IMR-90 (cell line): ENCODE measurements around the gene NALF2. TPM values are rescaled to one million over a fixed set of nuclear protein-coding genes. Genes with fewer than 3 reads are reported as not detected.

Source experiments
- ATAC-seq: fragments of 200-7000 bp; cut with Tn5 transposase; 2 replicates; pipeline ENCODE4 v1.9.1; 2020; ENCODE audit warnings: low read depth, mild to moderate bottlenecking, moderate library complexity
- BruUV-seq: library from RNA; stranded (reverse); fragments of 400-500 nt; replicated peaks from 2 replicates; lab custom pipeline; 2021; lab: Mats Ljungman, UMichigan
- CTCF ChIA-PET: fragments of 300-600 bp; formaldehyde crosslinking; extraction: SDS; loops from one replicate; lab custom pipeline; 2021; ENCODE audit warnings: antibody characterized with exemption; lab: Yijun Ruan, JAX
- POLR2A ChIA-PET: fragments of 300-600 bp; sonication (Branson Sonifier 250); formaldehyde crosslinking; loops from one replicate; lab custom pipeline; 2022; ENCODE audit warnings: antibody characterized with exemption; ENCODE audit not compliant: unreplicated experiment; lab: Charles Lee
- DNase-seq: peaks from one replicate; pipeline ENCODE4 v3.0.0; 2013
- H2AFZ ChIP-seq: replicated peaks from 2 replicates; pipeline ENCODE3; 2013; ENCODE audit warnings: low read length, mild to moderate bottlenecking; ENCODE audit not compliant: poor library complexity
- H2AK5ac ChIP-seq: 2 replicates; pipeline ENCODE4 v1.6.1; 2013; ENCODE audit warnings: low read depth, low read length, inconsistent platforms
- H2AK9ac ChIP-seq: replicated peaks from 2 replicates; pipeline ENCODE3; 2013; ENCODE audit warnings: mild to moderate bottlenecking, low read depth, low read length, moderate library complexity; ENCODE audit not compliant: poor library complexity
- H2BK120ac ChIP-seq: 2 replicates; pipeline ENCODE4 v1.6.1; 2013; ENCODE audit warnings: low read depth, low read length, inconsistent platforms
- H2BK15ac ChIP-seq: 3 replicates; pipeline ENCODE4 v1.6.1; 2013; ENCODE audit warnings: low read depth, low read length, inconsistent platforms
- H2BK20ac ChIP-seq: 2 replicates; pipeline ENCODE4 v1.6.1; 2013; ENCODE audit warnings: low read depth, mild to moderate bottlenecking, inconsistent platforms, low read length, moderate library complexity
- H2BK5ac ChIP-seq: 2 replicates; pipeline ENCODE4 v1.6.1; 2013; ENCODE audit warnings: mild to moderate bottlenecking, low read depth, low read length, inconsistent platforms; ENCODE audit not compliant: poor library complexity, severe bottlenecking
- H3K14ac ChIP-seq: replicated peaks from 2 replicates; pipeline ENCODE4 v1.6.1; 2013; ENCODE audit warnings: low read depth, low read length, inconsistent platforms
- H3K18ac ChIP-seq: 2 replicates; pipeline ENCODE4 v1.6.1; 2013; ENCODE audit warnings: low read depth, low read length, control low read depth
- H3K23ac ChIP-seq: 2 replicates; pipeline ENCODE4 v1.6.1; 2013; ENCODE audit warnings: low read depth, low read length, inconsistent platforms
- H3K27ac ChIP-seq: 2 replicates; pipeline ENCODE4 v1.5.1; 2013; ENCODE audit warnings: mild to moderate bottlenecking, control low read depth, low read length; ENCODE audit not compliant: insufficient read depth
- H3K27me3 ChIP-seq: 2 replicates; pipeline ENCODE4 v1.6.1; 2013; ENCODE audit warnings: low read length; ENCODE audit not compliant: control insufficient read depth, insufficient read depth
- H3K36me3 ChIP-seq: 2 replicates; pipeline ENCODE4 v1.6.1; 2013; ENCODE audit warnings: low read length, mixed read lengths; ENCODE audit not compliant: control insufficient read depth, insufficient read depth
- H3K4ac ChIP-seq: 2 replicates; pipeline ENCODE4 v1.6.1; 2013; ENCODE audit warnings: low read depth, low read length, inconsistent platforms
- H3K4me1 ChIP-seq: 2 replicates; pipeline ENCODE4 v1.6.1; 2013; ENCODE audit warnings: low read length, mixed read lengths; ENCODE audit not compliant: control insufficient read depth, insufficient read depth
- H3K4me2 ChIP-seq: 2 replicates; pipeline ENCODE4 v1.6.1; 2013; ENCODE audit warnings: low read depth, mild to moderate bottlenecking, control low read depth, low read length, moderate library complexity
- H3K4me3 ChIP-seq: 2 replicates; pipeline ENCODE4 v1.5.1; 2013; ENCODE audit warnings: low read depth, mild to moderate bottlenecking, control low read depth, low read length, moderate library complexity; ENCODE audit not compliant: insufficient read depth
- H3K56ac ChIP-seq: 2 replicates; pipeline ENCODE4 v1.6.1; 2013; ENCODE audit warnings: low read length, inconsistent platforms; ENCODE audit not compliant: insufficient read depth; ENCODE audit errors: extremely low read depth
- H3K79me1 ChIP-seq, 2 experiments: 2 replicates each; pipeline ENCODE4 v1.6.1; 2013; ENCODE audit warnings: low read length in 2 of 2, inconsistent platforms in 1 of 2, low read depth in 1 of 2
- H3K9ac ChIP-seq: 2 replicates; pipeline ENCODE4 v1.6.1; 2013; ENCODE audit warnings: low read depth, low read length, control low read depth
- H3K9me1 ChIP-seq: 2 replicates; pipeline ENCODE4 v1.6.1; 2013; ENCODE audit warnings: low read length, inconsistent platforms; ENCODE audit not compliant: insufficient read depth
- H3K9me3 ChIP-seq: 2 replicates; pipeline ENCODE4 v1.6.1; 2013; ENCODE audit warnings: low read length; ENCODE audit not compliant: control insufficient read depth, insufficient read depth
- H4K20me1 ChIP-seq: 2 replicates; pipeline ENCODE4 v1.6.1; 2013; ENCODE audit warnings: low read length, inconsistent platforms; ENCODE audit not compliant: insufficient read depth
- H4K5ac ChIP-seq: 2 replicates; pipeline ENCODE4 v1.6.1; 2013; ENCODE audit warnings: mild to moderate bottlenecking, low read depth, low read length, control low read depth
- H4K8ac ChIP-seq, 2 experiments: 2 replicates each; pipeline ENCODE4 v1.6.1; 2013; ENCODE audit warnings: low read depth in 2 of 2, low read length in 2 of 2, control low read depth in 1 of 2, inconsistent platforms in 1 of 2
- H4K91ac ChIP-seq: 2 replicates; pipeline ENCODE4 v1.6.1; 2013; ENCODE audit warnings: low read depth, low read length, inconsistent platforms; ENCODE audit not compliant: insufficient read depth
- CEBPB ChIP-seq: IDR thresholded peaks from 2 replicates; pipeline ENCODE4 v1.6.1; 2012; ENCODE audit warnings: low read depth, low read length, improper control_type of control experiment
- CHD1 ChIP-seq: IDR thresholded peaks from 2 replicates; pipeline ENCODE4 v1.6.1; 2012; ENCODE audit warnings: low read depth, low read length, improper control_type of control experiment
- CTCF ChIP-seq: conservative IDR thresholded peaks from 2 replicates; pipeline ENCODE4 v1.5.1; 2012; ENCODE audit warnings: mild to moderate bottlenecking, low read depth, low read length, improper control_type of control experiment
- ELK1 ChIP-seq: fragments of 150-350 bp; IDR thresholded peaks from 2 replicates; pipeline ENCODE4 v1.6.1; 2016; ENCODE audit warnings: low read depth, mild to moderate bottlenecking, low read length, moderate library complexity, borderline replicate concordance
- MAFK ChIP-seq: IDR thresholded peaks from 2 replicates; pipeline ENCODE4 v1.6.1; 2012; ENCODE audit warnings: low read depth, low read length, improper control_type of control experiment
- MAZ ChIP-seq: IDR thresholded peaks from 2 replicates; pipeline ENCODE4 v1.6.1; 2012; ENCODE audit warnings: low read depth, mild to moderate bottlenecking, low read length, improper control_type of control experiment, moderate library complexity, borderline replicate concordance
- MXI1 ChIP-seq: IDR thresholded peaks from 2 replicates; pipeline ENCODE4 v1.6.1; 2012; ENCODE audit warnings: low read depth, mild to moderate bottlenecking, low read length, moderate library complexity, borderline replicate concordance
- RAD21 ChIP-seq: IDR thresholded peaks from 2 replicates; pipeline ENCODE4 v1.6.1; 2012; ENCODE audit warnings: low read length, improper control_type of control experiment
- RCOR1 ChIP-seq: IDR thresholded peaks from 2 replicates; pipeline ENCODE4 v1.6.1; 2012; ENCODE audit warnings: mild to moderate bottlenecking, low read length, improper control_type of control experiment; ENCODE audit not compliant: insufficient replicate concordance
- RFX5 ChIP-seq: IDR thresholded peaks from 2 replicates; pipeline ENCODE4 v1.8.0; 2012; ENCODE audit warnings: low read depth, mild to moderate bottlenecking, low read length, moderate library complexity
- SMC3 ChIP-seq: fragments of 150-350 bp; IDR thresholded peaks from 2 replicates; pipeline ENCODE4 v1.6.1; 2016; ENCODE audit warnings: low read depth, mild to moderate bottlenecking, antibody characterized with exemption, low read length, moderate library complexity
- WGBS, 2 experiments: methylation state at CpG; one replicate each; pipeline versions ENCODE4 v1.1.5 to v1.1.7; 2013; ENCODE audit warnings: missing lambda C conversion rate in 2 of 2; ENCODE audit not compliant: insufficient read length in 1 of 2; ENCODE audit errors: extremely low coverage in 2 of 2; 5-methylcytosine and 5-hydroxymethylcytosine counted together
- dilution Hi-C: fragments of 300-500 bp; cut with HindIII; formaldehyde crosslinking; loops from one replicate; pipeline ENCODE4 v1.14.3; 2018; ENCODE audit warnings: low sequenced_read_pairs; ENCODE audit not compliant: unreplicated experiment
- in situ Hi-C: fragments of 300-500 bp; cut with MboI; formaldehyde crosslinking; loops from 3 replicates; pipeline ENCODE4 v1.14.3; 2019; ENCODE audit warnings: low sequenced_read_pairs, inconsistent platforms, mixed read lengths
- intact Hi-C: fragments of 100-400 bp; cut with micrococcal nuclease; formaldehyde crosslinking; loops from 2 replicates; pipeline ENCODE4 v1.10.0; 2022
- polyA plus RNA-seq, 3 experiments: library from polyadenylated mRNA; depleted of rRNA; stranded (reverse); fragments of >200 nt; gene quantifications; 2 replicates each; pipeline ENCODE4 v1.2.3, GENCODE V29; 2012; ENCODE audit warnings: low replicate concordance in 1 of 3
- total RNA-seq: library from RNA; depleted of rRNA; stranded (reverse); fragments of >200 nt; gene quantifications from 2 replicates; pipeline ENCODE4 v1.2.3, GENCODE V29; 2012

The NALF2 gene
- total and polyA plus RNA-seq, 2 of the 4 experiments (the other 2 are of a cell fraction) = not detected

GRCh38 chrX:69541956-69542355 lies 37.8 kb downstream of the NALF2 start:
- no peak overlapping the region for H2AK5ac ChIP-seq
- no peak overlapping the region for H3K4me3 ChIP-seq
- no peak for ATAC-seq
- H4K5ac ChIP-seq = no peak overlapping the region
- H2BK120ac ChIP-seq = no peak overlapping the region
- no peak overlapping the region for H2AK9ac ChIP-seq
- ChIA-PET POLR2A (no interaction called here), CTCF (no interaction called here)
- H3K27ac ChIP-seq = no peak overlapping the region
- H3K14ac ChIP-seq = no peak overlapping the region
- no peak overlapping the region for H2BK5ac ChIP-seq
- H3K36me3 ChIP-seq = no peaks in the 10 kb centered on the region
- H4K8ac ChIP-seq = no peak overlapping the region
- peaks cover 5% of the 10 kb centered on the region for H3K27me3 ChIP-seq
- no peak overlapping the region for H2BK20ac ChIP-seq
- intact Hi-C loops (no loop called here), in situ Hi-C loops (loop anchor here (10.0 kb wide), 1 partner anchor 553 kb away; no protein-coding TSS in a partner anchor), dilution Hi-C loops (no loop called here)
- no peak overlapping the region for H3K23ac ChIP-seq
- no peak overlapping the region for H3K4ac ChIP-seq
- no peaks in the 10 kb centered on the region for H3K9me1 ChIP-seq
- H3K18ac ChIP-seq = no peak overlapping the region
- H3K79me1 ChIP-seq = no peaks in the 10 kb centered on the region
- no peak for TF ChIP-seq RCOR1
- no peak for TF ChIP-seq ELK1
- no peak for TF ChIP-seq MAFK
- no peak for TF ChIP-seq CHD1
- TF ChIP-seq CEBPB = no peak
- no peak for TF ChIP-seq MXI1
- no peak for TF ChIP-seq RAD21
- TF ChIP-seq SMC3 = no peak
- TF ChIP-seq MAZ = no peak
- TF ChIP-seq RFX5 = no peak
- TF ChIP-seq CTCF = no peak
- peaks cover 5% of the 10 kb centered on the region; the same call in 1 of the 2 replicates for H3K9me3 ChIP-seq
- no peak overlapping the region for H3K9ac ChIP-seq
- WGBS, 2 experiments = 47% methylated on average over 2 of the region's 3 CpGs; no CpG with 5 or more reads in 1 of the 2 experiments
- no peaks in the 10 kb centered on the region for H4K20me1 ChIP-seq
- DNase-seq = no peak
- H4K91ac ChIP-seq = no peak overlapping the region
- no peak overlapping the region for H3K56ac ChIP-seq
- no peaks in the 10 kb centered on the region for H3K4me1 ChIP-seq
- H2AFZ ChIP-seq = no peak overlapping the region
- no peak overlapping the region for H3K4me2 ChIP-seq
- no TSS peak for BruUV-seq
- H2BK15ac ChIP-seq = no peak overlapping the region
